Panc1 (cell line): ENCODE results near the gene UNC13C. TPM values are rescaled to one million over a fixed set of nuclear protein-coding genes. Genes with fewer than 3 reads are reported as not detected.

Experiments
- ATAC-seq: fragments of 200-7000 bp; cut with Tn5 transposase; 2 replicates; pipeline ENCODE4 v1.9.1; 2020; ENCODE audit warnings: mild to moderate bottlenecking, moderate library complexity
- BruUV-seq: library from RNA; stranded (reverse); fragments of 400-500 nt; replicated peaks from 2 replicates; lab custom pipeline; 2021; lab: Mats Ljungman, UMichigan
- CTCF ChIA-PET: fragments of 300-600 bp; sonication (Branson Sonifier 250); formaldehyde crosslinking; loops from one replicate; lab custom pipeline; 2022; ENCODE audit warnings: antibody characterized with exemption; lab: Charles Lee
- POLR2A ChIA-PET: fragments of 300-600 bp; sonication (Branson Sonifier 250); formaldehyde crosslinking; loops from one replicate; lab custom pipeline; 2022; ENCODE audit warnings: antibody characterized with exemption; lab: Charles Lee
- DNase-seq: peaks from one replicate; pipeline ENCODE4 v3.0.0-alpha.2; 2010; ENCODE audit warnings: low read depth, low spot score
- H3K27ac ChIP-seq: 2 replicates; pipeline ENCODE4 v1.5.1; 2011; ENCODE audit warnings: mild to moderate bottlenecking, low read length, inconsistent platforms
- H3K27me3 ChIP-seq: fragments of 200-500 bp; sonication (Bioruptor generic); 2 replicates; pipeline ENCODE4 v1.6.0; 2014; ENCODE audit warnings: low read length, inconsistent platforms; ENCODE audit not compliant: control insufficient read depth, insufficient read depth
- H3K36me3 ChIP-seq: fragments of 200-500 bp; sonication (Bioruptor generic); 2 replicates; pipeline ENCODE4 v1.5.1; 2014; ENCODE audit warnings: inconsistent platforms, mild to moderate bottlenecking, low read length, moderate library complexity; ENCODE audit not compliant: control insufficient read depth, insufficient read depth
- H3K4me1 ChIP-seq: 2 replicates; pipeline ENCODE4 v1.5.1; 2011; ENCODE audit warnings: inconsistent platforms, mild to moderate bottlenecking, low read length, moderate library complexity; ENCODE audit not compliant: control insufficient read depth, insufficient read depth
- H3K4me3 ChIP-seq, 2 experiments: 2 replicates each; pipeline ENCODE4 v1.5.1; 2011 to 2012; ENCODE audit warnings: low read depth in 2 of 2, low read length in 2 of 2, mild to moderate bottlenecking in 2 of 2, inconsistent platforms in 1 of 2, moderate library complexity in 1 of 2
- H3K9me3 ChIP-seq: fragments of 200-500 bp; sonication (Bioruptor generic); 2 replicates; pipeline ENCODE4 v1.5.1; 2014; ENCODE audit warnings: low read depth, mild to moderate bottlenecking, inconsistent platforms, low read length, moderate library complexity; ENCODE audit not compliant: control insufficient read depth, insufficient read depth
- CTCF ChIP-seq: fragments of 450-650 bp; IDR thresholded peaks from 2 replicates; pipeline ENCODE4 v1.5.1; 2017; ENCODE audit warnings: mild to moderate bottlenecking
- POLR2AphosphoS5 ChIP-seq: IDR thresholded peaks from 2 replicates; pipeline ENCODE4 v1.6.1; 2012; ENCODE audit warnings: mild to moderate bottlenecking, low read depth, low read length, moderate library complexity
- SIN3A ChIP-seq: IDR thresholded peaks from 2 replicates; pipeline ENCODE4 v1.6.1; 2012; ENCODE audit warnings: low read depth, mild to moderate bottlenecking, low read length, moderate library complexity, borderline replicate concordance; ENCODE audit not compliant: insufficient read depth
- TCF7L2 ChIP-seq: IDR thresholded peaks from 2 replicates; pipeline ENCODE4 v1.6.1; 2011; ENCODE audit warnings: mild to moderate bottlenecking, low read depth, low read length, inconsistent platforms
- in situ Hi-C: cut with HindIII; loops from 2 replicates; pipeline ENCODE4 v1.10.0; 2016; ENCODE audit warnings: low sequenced_read_pairs, low pct_unique_long_range_greater_than_20kb
- intact Hi-C: fragments of 100-400 bp; cut with micrococcal nuclease; formaldehyde crosslinking; loops from one replicate; pipeline ENCODE4 v1.10.0; 2022; ENCODE audit not compliant: unreplicated experiment
- total RNA-seq: library from RNA; stranded (reverse); gene quantifications from one replicate; pipeline ENCODE4 v1.2.1, GENCODE V29; 2021; ENCODE audit not compliant: unreplicated experiment
- TF ChIP-seq, protein P1 (sequence below), 2 experiments: IDR thresholded peaks; 2 replicates each; pipeline ENCODE4 v1.6.1; 2011 to 2012; ENCODE audit warnings: low read depth in 2 of 2, control low read depth in 1 of 2, low read length in 1 of 2, mild to moderate bottlenecking in 1 of 2, moderate library complexity in 1 of 2; ENCODE audit not compliant: insufficient read depth in 1 of 2

The UNC13C gene
- total RNA-seq, 1 experiment from 2014 or later: not detected

GRCh38 chr15:54250326-54250725, 272.1 kb downstream of the UNC13C start:
- CTCF ChIA-PET: no interaction called here
- BruUV-seq: no TSS peak

DNA sequence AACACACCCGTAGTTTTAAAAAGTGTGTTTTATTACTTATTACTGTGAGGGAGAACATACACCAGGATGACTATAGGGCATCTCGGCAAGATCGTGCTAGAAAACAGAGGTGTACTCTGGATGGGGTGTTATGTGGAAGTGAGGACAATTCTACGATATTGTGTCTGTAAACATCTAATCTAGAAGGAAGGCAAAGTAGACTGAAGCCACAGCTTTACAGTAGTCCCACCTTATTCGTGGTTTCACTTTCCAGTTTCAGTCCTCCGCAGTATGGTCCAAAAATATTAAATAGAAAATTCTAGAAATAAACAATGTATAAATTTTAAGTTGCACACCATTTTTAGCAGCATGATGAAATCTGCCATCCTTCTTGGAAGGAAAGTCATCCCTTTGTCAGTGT, 277.9 kb downstream of the UNC13C start:
- no TSS peak for BruUV-seq
- no peak for DNase-seq
- no peak for ATAC-seq
- no peaks in the 10 kb centered on the region for H3K27me3 ChIP-seq
- ChIA-PET POLR2A (interaction anchor here (0.6 kb wide), 1 partner anchor 10 kb away, joined by 3 read pairs; no protein-coding TSS in a partner anchor), CTCF (no interaction called here)
- in situ Hi-C loops (no loop called here), intact Hi-C loops (no loop called here)
- no peaks in the 10 kb centered on the region; the same call in 1 of the 2 replicates for H3K36me3 ChIP-seq
- no peak overlapping the region for H3K4me3 ChIP-seq
- H3K9me3 ChIP-seq: no peaks in the 10 kb centered on the region
- TF ChIP-seq SIN3A (no peak), TCF7L2 (no peak), POLR2AphosphoS5 (no peak), CTCF (no peak)
- TF ChIP-seq, protein P1, sequence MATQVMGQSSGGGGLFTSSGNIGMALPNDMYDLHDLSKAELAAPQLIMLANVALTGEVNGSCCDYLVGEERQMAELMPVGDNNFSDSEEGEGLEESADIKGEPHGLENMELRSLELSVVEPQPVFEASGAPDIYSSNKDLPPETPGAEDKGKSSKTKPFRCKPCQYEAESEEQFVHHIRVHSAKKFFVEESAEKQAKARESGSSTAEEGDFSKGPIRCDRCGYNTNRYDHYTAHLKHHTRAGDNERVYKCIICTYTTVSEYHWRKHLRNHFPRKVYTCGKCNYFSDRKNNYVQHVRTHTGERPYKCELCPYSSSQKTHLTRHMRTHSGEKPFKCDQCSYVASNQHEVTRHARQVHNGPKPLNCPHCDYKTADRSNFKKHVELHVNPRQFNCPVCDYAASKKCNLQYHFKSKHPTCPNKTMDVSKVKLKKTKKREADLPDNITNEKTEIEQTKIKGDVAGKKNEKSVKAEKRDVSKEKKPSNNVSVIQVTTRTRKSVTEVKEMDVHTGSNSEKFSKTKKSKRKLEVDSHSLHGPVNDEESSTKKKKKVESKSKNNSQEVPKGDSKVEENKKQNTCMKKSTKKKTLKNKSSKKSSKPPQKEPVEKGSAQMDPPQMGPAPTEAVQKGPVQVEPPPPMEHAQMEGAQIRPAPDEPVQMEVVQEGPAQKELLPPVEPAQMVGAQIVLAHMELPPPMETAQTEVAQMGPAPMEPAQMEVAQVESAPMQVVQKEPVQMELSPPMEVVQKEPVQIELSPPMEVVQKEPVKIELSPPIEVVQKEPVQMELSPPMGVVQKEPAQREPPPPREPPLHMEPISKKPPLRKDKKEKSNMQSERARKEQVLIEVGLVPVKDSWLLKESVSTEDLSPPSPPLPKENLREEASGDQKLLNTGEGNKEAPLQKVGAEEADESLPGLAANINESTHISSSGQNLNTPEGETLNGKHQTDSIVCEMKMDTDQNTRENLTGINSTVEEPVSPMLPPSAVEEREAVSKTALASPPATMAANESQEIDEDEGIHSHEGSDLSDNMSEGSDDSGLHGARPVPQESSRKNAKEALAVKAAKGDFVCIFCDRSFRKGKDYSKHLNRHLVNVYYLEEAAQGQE (IDR thresholded peaks at IDR 0.05; ENCODE audit: insufficient read depth in 1 of 2, low read depth in 2 of 2, low read length in 1 of 2): no peak
- no peaks in the 10 kb centered on the region for H3K4me1 ChIP-seq
- no peak overlapping the region for H3K27ac ChIP-seq

More at GRCh38 chr15:54250326-54250725, 272.1 kb downstream of the UNC13C start:
- Histone ChIP-seq H3K36me3 (no peaks in the 10 kb centered on the region; the same call in 1 of the 2 replicates), H3K27ac (no peak overlapping the region), H3K4me1 (no peaks in the 10 kb centered on the region), H3K9me3 (no peaks in the 10 kb centered on the region), H3K4me3 (no peak overlapping the region), H3K27me3 (no peaks in the 10 kb centered on the region)
- intact Hi-C loops: no loop called here
- no peak for DNase-seq
- in situ Hi-C loops: no loop called here
- no peak for TF ChIP-seq SIN3A
- TF ChIP-seq POLR2AphosphoS5: no peak
- TF ChIP-seq, protein P1 (IDR thresholded peaks at IDR 0.05; ENCODE audit: insufficient read depth in 1 of 2, low read depth in 2 of 2, low read length in 1 of 2): no peak
- no peak for TF ChIP-seq CTCF
- TF ChIP-seq TCF7L2: no peak
- POLR2A ChIA-PET: no interaction called here
- ATAC-seq: no peak
